KMS-11 (cell line): ENCODE measurements around the gene PYGM.

Experiments
- H2AFZ ChIP-seq: fragments of 200-600 bp; sonication (generic); 2 replicates; pipeline ENCODE4 v1.6.1; 2016; ENCODE audit warnings: antibody characterized with exemption, mixed run types, low read depth
- H3K27ac ChIP-seq: fragments of 200-600 bp; sonication (generic); 2 replicates; pipeline ENCODE4 v1.6.1; 2016; ENCODE audit warnings: mild to moderate bottlenecking, mixed run types
- H3K27me3 ChIP-seq: fragments of 200-600 bp; sonication (generic); 2 replicates; pipeline ENCODE4 v1.6.1; 2017; ENCODE audit warnings: mild to moderate bottlenecking, low read depth, mixed run types, moderate library complexity; ENCODE audit not compliant: insufficient read depth
- H3K36me3 ChIP-seq: fragments of 200-600 bp; sonication (generic); 2 replicates; pipeline ENCODE4 v1.6.1; 2017; ENCODE audit warnings: mild to moderate bottlenecking, mixed run types; ENCODE audit not compliant: insufficient read depth
- H3K4me1 ChIP-seq: fragments of 200-600 bp; sonication (generic); 2 replicates; pipeline ENCODE4 v1.6.1; 2016; ENCODE audit warnings: mild to moderate bottlenecking, low read depth, mixed run types; ENCODE audit not compliant: poor library complexity, severe bottlenecking
- H3K4me2 ChIP-seq: fragments of 200-600 bp; sonication (generic); 2 replicates; pipeline ENCODE4 v1.7.0; 2016; ENCODE audit warnings: mild to moderate bottlenecking, mixed run types
- H3K4me3 ChIP-seq: fragments of 200-600 bp; sonication (generic); IDR thresholded peaks from 2 replicates; pipeline ENCODE4 v1.6.1; 2017; ENCODE audit warnings: low read depth, low read length, mixed read lengths; ENCODE audit not compliant: insufficient read depth
- H3K79me2 ChIP-seq: fragments of 200-600 bp; sonication (generic); 2 replicates; pipeline ENCODE4 v1.6.1; 2016; ENCODE audit warnings: low read depth, mixed run types; ENCODE audit not compliant: insufficient read depth
- H3K9ac ChIP-seq: fragments of 200-600 bp; sonication (generic); 2 replicates; pipeline ENCODE4 v1.6.1; 2016; ENCODE audit warnings: mild to moderate bottlenecking, mixed run types
- H4K20me1 ChIP-seq: fragments of 200-600 bp; sonication (generic); 2 replicates; pipeline ENCODE4 v1.6.1; 2016; ENCODE audit warnings: mild to moderate bottlenecking, mixed run types; ENCODE audit not compliant: insufficient read depth
- TF ChIP-seq, protein P1 (sequence below): fragments of 200-600 bp; sonication (generic); conservative IDR thresholded peaks from 2 replicates; pipeline ENCODE4 v1.6.1; 2017; ENCODE audit warnings: low read depth, mild to moderate bottlenecking, antibody characterized with exemption, low read length, moderate library complexity, mixed read lengths

PYGM gene

DNA sequence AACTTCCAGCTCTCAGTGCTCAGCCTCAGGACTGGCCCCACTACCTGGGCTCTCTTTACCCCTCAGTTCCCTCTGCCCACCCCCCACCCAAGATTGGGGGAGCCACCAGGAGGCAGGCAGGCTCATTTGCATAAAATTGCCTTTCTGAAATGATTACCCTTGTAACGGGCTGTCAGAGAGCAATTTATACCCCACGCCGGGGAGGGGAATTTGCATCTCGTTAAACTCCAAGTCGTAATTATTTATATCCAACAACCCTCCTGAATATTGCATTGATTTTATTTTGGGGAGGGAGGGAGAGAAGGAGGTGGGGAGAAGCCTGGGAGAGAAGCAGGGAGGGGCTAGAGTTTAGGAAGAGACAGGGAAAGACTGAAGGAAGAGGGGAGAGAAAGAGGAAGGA, 45.1 kb downstream of the PYGM start:
- Histone ChIP-seq H3K4me2 (no peak overlapping the region), H3K9ac (no peak overlapping the region), H3K79me2 (no peaks in the 10 kb centered on the region), H3K27me3 (peaks cover 76% of the 10 kb centered on the region), H2AFZ (no peak overlapping the region), H3K4me3 (no peak overlapping the region), H3K4me1 (no peaks in the 10 kb centered on the region), H3K36me3 (no peaks in the 10 kb centered on the region), H4K20me1 (no peaks in the 10 kb centered on the region), H3K27ac (no peak overlapping the region)
- TF ChIP-seq, protein P1, sequence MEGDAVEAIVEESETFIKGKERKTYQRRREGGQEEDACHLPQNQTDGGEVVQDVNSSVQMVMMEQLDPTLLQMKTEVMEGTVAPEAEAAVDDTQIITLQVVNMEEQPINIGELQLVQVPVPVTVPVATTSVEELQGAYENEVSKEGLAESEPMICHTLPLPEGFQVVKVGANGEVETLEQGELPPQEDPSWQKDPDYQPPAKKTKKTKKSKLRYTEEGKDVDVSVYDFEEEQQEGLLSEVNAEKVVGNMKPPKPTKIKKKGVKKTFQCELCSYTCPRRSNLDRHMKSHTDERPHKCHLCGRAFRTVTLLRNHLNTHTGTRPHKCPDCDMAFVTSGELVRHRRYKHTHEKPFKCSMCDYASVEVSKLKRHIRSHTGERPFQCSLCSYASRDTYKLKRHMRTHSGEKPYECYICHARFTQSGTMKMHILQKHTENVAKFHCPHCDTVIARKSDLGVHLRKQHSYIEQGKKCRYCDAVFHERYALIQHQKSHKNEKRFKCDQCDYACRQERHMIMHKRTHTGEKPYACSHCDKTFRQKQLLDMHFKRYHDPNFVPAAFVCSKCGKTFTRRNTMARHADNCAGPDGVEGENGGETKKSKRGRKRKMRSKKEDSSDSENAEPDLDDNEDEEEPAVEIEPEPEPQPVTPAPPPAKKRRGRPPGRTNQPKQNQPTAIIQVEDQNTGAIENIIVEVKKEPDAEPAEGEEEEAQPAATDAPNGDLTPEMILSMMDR = no peak

DNA sequence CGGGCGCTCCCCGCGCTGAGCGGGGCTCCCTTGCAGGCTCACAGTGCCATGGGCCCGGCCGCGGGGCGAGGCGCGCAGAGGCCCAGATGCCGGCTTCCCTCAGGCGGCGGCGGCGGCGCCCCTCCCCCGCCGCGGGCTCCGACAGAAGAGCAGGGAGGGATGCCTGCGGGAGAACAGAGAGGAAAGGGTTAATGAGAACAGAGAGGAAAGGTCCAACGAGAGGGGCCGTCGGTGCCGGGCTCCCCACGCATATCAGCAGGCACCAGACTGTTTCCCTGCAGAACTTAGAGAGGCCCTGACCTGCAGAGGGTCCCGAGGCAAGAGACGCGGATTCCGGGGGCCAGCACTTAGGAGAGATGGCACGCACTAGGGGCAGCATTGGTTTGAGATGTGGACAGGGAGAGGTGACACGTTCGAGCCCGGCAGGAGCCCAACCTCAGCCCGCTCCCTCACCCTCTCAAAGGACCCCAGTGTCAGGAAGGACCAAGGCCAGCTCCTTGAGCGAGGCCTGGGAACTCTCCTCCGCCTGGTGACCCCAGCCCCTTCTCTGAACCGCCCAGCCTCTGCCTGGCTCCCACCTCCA, 45.9 kb downstream of the PYGM start:
- TF ChIP-seq, protein P1 = no peak
- H3K27ac ChIP-seq = no peak overlapping the region
- no peaks in the 10 kb centered on the region for H3K79me2 ChIP-seq
- no peak overlapping the region for H3K4me3 ChIP-seq
- H3K9ac ChIP-seq = no peak overlapping the region
- no peaks in the 10 kb centered on the region for H4K20me1 ChIP-seq
- no peak overlapping the region for H2AFZ ChIP-seq
- H3K4me1 ChIP-seq = no peaks in the 10 kb centered on the region
- no peak overlapping the region for H3K4me2 ChIP-seq
- H3K36me3 ChIP-seq = no peaks in the 10 kb centered on the region
- H3K27me3 ChIP-seq = peaks cover 74% of the 10 kb centered on the region

DNA sequence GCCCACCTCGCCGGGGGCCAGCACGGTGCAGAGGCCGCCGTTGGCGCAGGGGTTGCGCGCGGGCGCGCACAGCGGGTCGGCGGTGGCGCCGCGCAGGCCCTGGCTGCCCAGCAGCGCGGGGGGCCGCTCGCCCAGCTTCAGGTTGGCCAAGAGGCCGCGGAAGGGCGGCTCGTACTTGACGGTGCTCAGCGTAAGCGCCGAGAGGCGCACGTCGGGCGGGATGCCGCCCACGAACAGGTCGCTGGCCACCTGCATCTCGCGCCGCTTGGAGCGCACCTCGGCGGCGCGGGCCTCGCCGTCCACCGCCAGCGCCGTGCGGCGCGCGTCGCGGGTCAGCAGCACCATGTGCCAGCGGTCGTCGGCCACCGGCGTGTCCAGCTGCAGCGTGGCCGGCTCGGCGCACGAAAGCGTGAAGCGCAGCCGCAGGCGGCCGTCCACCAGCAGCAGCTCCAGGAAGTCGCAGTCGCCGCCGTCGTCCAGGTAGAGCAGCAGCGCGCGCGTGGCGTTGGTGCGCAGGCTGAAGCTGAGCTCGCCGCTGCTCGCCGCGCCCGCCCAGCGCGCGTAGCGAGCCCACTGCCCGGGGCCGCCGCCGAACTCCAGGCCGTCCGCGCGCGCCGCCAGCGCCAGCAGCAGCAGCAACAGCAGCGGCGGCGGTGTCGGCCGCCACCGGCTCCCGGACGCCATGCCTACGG, 46.6 kb downstream of the PYGM start:
- no peaks in the 10 kb centered on the region for H3K36me3 ChIP-seq
- H2AFZ ChIP-seq = no peak overlapping the region
- no peak overlapping the region for H3K4me2 ChIP-seq
- H3K4me3 ChIP-seq = no peak overlapping the region
- TF ChIP-seq, protein P1 = no peak
- H3K9ac ChIP-seq = no peak overlapping the region
- H3K79me2 ChIP-seq = no peaks in the 10 kb centered on the region
- H3K27me3 ChIP-seq = peaks cover 74% of the 10 kb centered on the region
- H4K20me1 ChIP-seq = no peaks in the 10 kb centered on the region
- no peak overlapping the region for H3K27ac ChIP-seq
- no peaks in the 10 kb centered on the region for H3K4me1 ChIP-seq

DNA sequence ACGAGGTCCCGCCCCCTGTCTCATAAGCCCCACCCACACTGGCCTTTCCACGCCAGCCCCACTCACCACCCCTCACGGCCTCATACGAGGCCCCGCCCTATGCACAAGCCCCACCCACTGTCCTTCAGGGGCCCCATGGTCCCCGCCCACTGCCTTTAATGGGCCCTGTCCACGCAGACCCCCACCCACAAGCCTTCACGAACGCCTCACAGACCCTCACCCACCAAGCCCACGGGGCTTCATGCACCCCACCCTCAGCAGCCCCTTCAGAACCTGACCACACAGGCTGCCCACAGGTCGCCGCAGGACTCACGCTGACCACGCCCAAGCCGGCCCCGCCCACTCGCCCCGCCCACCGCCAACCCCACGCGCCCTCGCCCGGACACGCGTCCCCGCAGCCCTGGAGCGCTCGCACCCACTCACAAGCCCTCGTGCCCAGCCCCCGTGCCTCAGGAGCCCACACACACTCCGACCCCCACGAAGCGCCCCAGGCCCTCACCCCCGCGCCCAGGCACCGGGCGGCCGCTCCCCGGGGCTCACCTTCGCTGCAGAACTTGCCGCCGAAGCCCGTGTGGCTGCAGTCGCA, 47.3 kb downstream of the PYGM start:
- Histone ChIP-seq H3K27ac (no peak overlapping the region), H3K27me3 (peaks cover 70% of the 10 kb centered on the region), H3K4me3 (no peak overlapping the region), H3K79me2 (no peaks in the 10 kb centered on the region), H3K4me1 (no peaks in the 10 kb centered on the region), H4K20me1 (no peaks in the 10 kb centered on the region), H3K36me3 (no peaks in the 10 kb centered on the region), H3K9ac (no peak overlapping the region), H3K4me2 (no peak overlapping the region), H2AFZ (no peak overlapping the region)
- TF ChIP-seq, protein P1 = no peak
